HepG2 (cell line): ENCODE data around the gene RNU4-1. TPM values are rescaled to one million over a fixed set of nuclear protein-coding genes. Genes with fewer than 3 reads are reported as not detected.

Experiments used
- ATF1 ChIP-seq: IDR thresholded peaks from 2 replicates; pipeline ENCODE4 v1.6.1; 2016; ENCODE audit warnings: mild to moderate bottlenecking, control low read depth
- CREB1 ChIP-seq, 2 experiments: fragments of 450-650 bp in 1 of 2; IDR thresholded peaks; 2 replicates each; pipeline ENCODE4 v1.6.1; 2016 to 2017; ENCODE audit warnings: control low read depth in 1 of 2, mild to moderate bottlenecking in 1 of 2, missing compliant biosample characterization in 1 of 2, missing genetic modification characterization in 1 of 2
- ERF ChIP-seq: IDR thresholded peaks from 2 replicates; pipeline ENCODE4 v1.6.1; 2018; ENCODE audit warnings: missing biosample characterization, missing genetic modification reagents
- ETV6 ChIP-seq: sonication (generic); formaldehyde crosslinking; conservative IDR thresholded peaks from 2 replicates; pipeline ENCODE4 v1.4.0; 2020; ENCODE audit warnings: missing genetic modification reagents
- IRF2 ChIP-seq: IDR thresholded peaks from 2 replicates; pipeline ENCODE4 v1.6.1; 2018; ENCODE audit warnings: missing genetic modification reagents, missing compliant biosample characterization
- LCORL ChIP-seq, 2 experiments: fragments of 450-650 bp in 1 of 2; sonication (generic) in 1 of 2; formaldehyde crosslinking in 1 of 2; IDR thresholded peaks; 2 replicates each; pipeline versions ENCODE4 v1.5.0 to v1.6.1; 2017 to 2020; ENCODE audit warnings: antibody characterized with exemption in 1 of 2, missing genetic modification reagents in 1 of 2
- MIER2 ChIP-seq: IDR thresholded peaks from 2 replicates; pipeline ENCODE4 v1.6.1; 2016; ENCODE audit warnings: missing biosample characterization, missing genetic modification reagents
- NKX3-1 ChIP-seq: sonication (generic); formaldehyde crosslinking; IDR thresholded peaks from 2 replicates; pipeline ENCODE4 v1.5.0; 2020; ENCODE audit warnings: missing genetic modification reagents
- NRL ChIP-seq: sonication (generic); formaldehyde crosslinking; IDR thresholded peaks from 2 replicates; pipeline ENCODE4 v1.5.0; 2020; ENCODE audit warnings: missing genetic modification reagents, mild to moderate bottlenecking, moderate library complexity, borderline replicate concordance
- PHF8 ChIP-seq: sonication (generic); formaldehyde crosslinking; IDR thresholded peaks from 2 replicates; pipeline ENCODE4 v1.5.0; 2020; ENCODE audit warnings: missing genetic modification reagents
- RFXANK ChIP-seq: IDR thresholded peaks from 2 replicates; pipeline ENCODE4 v1.6.1; 2016
- TBL1XR1 ChIP-seq: fragments of 150-350 bp; IDR thresholded peaks from 2 replicates; pipeline ENCODE4 v1.6.1; 2014; ENCODE audit warnings: borderline replicate concordance, low read length; ENCODE audit not compliant: partially characterized antibody
- TOPORS ChIP-seq: sonication (generic); formaldehyde crosslinking; IDR thresholded peaks from 2 replicates; pipeline ENCODE4 v1.8.0; 2023; ENCODE audit warnings: mild to moderate bottlenecking, missing genetic modification reagents
- XBP1 ChIP-seq: sonication (generic); formaldehyde crosslinking; IDR thresholded peaks from 2 replicates; pipeline ENCODE4 v1.5.0; 2020; ENCODE audit warnings: missing genetic modification reagents
- XRCC5 ChIP-seq: fragments of 200-400 bp; formaldehyde crosslinking; optimal IDR thresholded peaks from 2 replicates; pipeline ENCODE3; 2017; ENCODE audit warnings: mild to moderate bottlenecking, low read length
- ZBTB7B ChIP-seq: sonication (generic); formaldehyde crosslinking; IDR thresholded peaks from 2 replicates; pipeline ENCODE4 v1.4.0; 2020; ENCODE audit warnings: missing genetic modification reagents
- ZFP82 ChIP-seq: sonication (generic); formaldehyde crosslinking; IDR thresholded peaks from 2 replicates; pipeline ENCODE4 v1.5.1; 2020; ENCODE audit warnings: mild to moderate bottlenecking, missing genetic modification reagents, borderline replicate concordance
- ZNF12 ChIP-seq: sonication (generic); formaldehyde crosslinking; IDR thresholded peaks from 2 replicates; pipeline ENCODE4 v1.5.0; 2020; ENCODE audit warnings: missing genetic modification reagents
- ZNF251 ChIP-seq: sonication (generic); formaldehyde crosslinking; IDR thresholded peaks from 2 replicates; pipeline ENCODE4 v1.9.0; 2021; ENCODE audit warnings: mild to moderate bottlenecking, missing genetic modification reagents
- ZNF292 ChIP-seq: sonication (generic); formaldehyde crosslinking; IDR thresholded peaks from 2 replicates; pipeline ENCODE4 v1.8.1; 2022; ENCODE audit warnings: mild to moderate bottlenecking, low read depth, missing genetic modification reagents, borderline replicate concordance
- ZNF33A ChIP-seq: sonication (generic); formaldehyde crosslinking; IDR thresholded peaks from 2 replicates; pipeline ENCODE4 v1.5.1; 2020; ENCODE audit warnings: missing genetic modification reagents, mild to moderate bottlenecking, moderate library complexity, borderline replicate concordance
- ZNF615 ChIP-seq: sonication (generic); formaldehyde crosslinking; IDR thresholded peaks from 2 replicates; pipeline ENCODE4 v1.5.0; 2020; ENCODE audit warnings: mild to moderate bottlenecking, missing genetic modification reagents, borderline replicate concordance
- polyA plus RNA-seq, 8 experiments: library from polyadenylated mRNA; depleted of rRNA in 3 of 8; stranded (reverse) in 7 of 8; unstranded in 1 of 8; fragments of >200 nt; fragmentation: Illumina TruSeq in 4 of 8; extraction: Trizol in 4 of 8; gene quantifications; 2 replicates each; pipeline versions ENCODE4 v1.2.1 to v1.2.3, GENCODE V29; 2011 to 2016; ENCODE audit warnings: low read depth in 4 of 8, missing spikeins in 1 of 8, mixed read lengths in 1 of 8; ENCODE audit not compliant: insufficient read depth in 1 of 8
- total RNA-seq, 5 experiments: library from RNA; depleted of rRNA; stranded (reverse); fragments of >200 nt; fragmentation: Illumina TruSeq; extraction: Trizol; gene quantifications; 2 replicates each; pipeline ENCODE4 v1.2.3, GENCODE V29; 2016; ENCODE audit warnings: low read depth in 1 of 5
- TF ChIP-seq, protein P1 (sequence below): IDR thresholded peaks from 2 replicates; pipeline ENCODE4 v1.6.1; 2016; ENCODE audit warnings: missing genetic modification reagents, missing compliant biosample characterization
- TF ChIP-seq, protein P2 (sequence below): conservative IDR thresholded peaks from 2 replicates; pipeline ENCODE4 v1.6.1; 2018; ENCODE audit warnings: missing genetic modification reagents
- TF ChIP-seq, protein P3 (sequence below): sonication (generic); formaldehyde crosslinking; conservative IDR thresholded peaks from 2 replicates; pipeline ENCODE4 v1.8.0; 2022; ENCODE audit warnings: mild to moderate bottlenecking, moderate library complexity, missing genetic modification reagents

Gene RNU4-1
- total and polyA plus RNA-seq, 2 of the 13 experiments (the other 11 are each of a cell fraction or from before 2014, with no cell fraction given), result 7,407 TPM; not detected in 1

DNA sequence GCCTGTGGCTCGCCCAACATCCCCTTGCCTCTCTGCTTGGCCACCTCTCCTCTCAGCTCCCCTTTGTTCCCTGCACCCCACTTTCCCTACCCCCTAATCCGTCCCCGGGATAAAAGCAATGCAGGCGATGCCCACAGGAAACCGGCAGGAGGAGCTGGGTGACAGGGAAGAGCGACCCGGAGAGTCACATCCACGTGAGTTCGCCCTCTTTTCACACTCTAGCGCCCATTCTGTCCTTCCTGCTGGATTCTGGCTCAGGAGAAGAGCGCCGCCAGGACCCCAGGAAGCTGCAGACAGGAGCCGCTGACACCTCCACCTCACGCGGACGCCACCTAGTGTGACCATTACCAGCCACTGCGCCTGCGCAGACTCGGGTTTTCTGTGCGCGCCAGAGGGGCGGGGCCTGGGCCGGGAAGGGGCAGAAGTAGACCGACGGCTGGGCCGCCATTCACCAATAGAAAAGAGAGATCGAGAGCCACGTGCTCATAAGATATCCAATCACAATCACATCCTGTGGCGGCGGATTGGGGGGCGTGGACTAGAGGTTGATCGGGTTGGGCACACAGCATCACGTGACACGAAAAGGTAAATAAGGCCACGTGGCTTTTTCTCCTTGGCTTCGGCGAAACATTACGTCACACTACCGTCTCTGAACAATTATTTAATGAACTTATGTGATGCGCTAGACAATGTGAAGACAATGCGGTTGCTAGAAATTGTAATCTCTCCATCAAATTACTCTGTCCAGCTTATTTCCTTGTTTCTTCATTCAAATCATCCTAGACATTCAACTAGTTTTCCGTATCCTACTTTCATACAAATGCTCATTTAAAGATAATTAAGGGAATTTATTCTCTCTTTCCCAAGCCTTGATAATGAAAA is 24.4 kb upstream of the RNU4-1 start (continued):
- TF ChIP-seq XBP1 (CRISPR knock-in tag) (peak; percentile 98), CREB1 (IDR thresholded peaks at IDR 0.05) (peak; percentile 96), CREB1 (CRISPR knock-in tag; IDR thresholded peaks at IDR 0.05) (peak; percentile 88), NRL (peak; percentile 87; the same call in 1 of the 2 replicates), RFXANK (CRISPR knock-in tag) (peak; percentile 22; the same call in 1 of the 2 replicates), ZNF615 (peak; percentile 76; the same call in 1 of the 2 replicates), ZFP82 (peak; percentile 51; the same call in 1 of the 2 replicates), ZNF33A (no peak), MIER2 (0 out of 2 replicates have a peak, but pooled peaks have one; percentile 11), LCORL (IDR thresholded peaks at IDR 0.05) (no peak; the same call in 1 of the 2 replicates), LCORL (CRISPR knock-in tag; IDR thresholded peaks at IDR 0.05) (no peak), ERF (peak; percentile 63), TOPORS (CRISPR knock-in tag) (no peak), ZNF251 (no peak), IRF2 (CRISPR knock-in tag) (peak; percentile 68; the same call in 1 of the 2 replicates), ZBTB7B (0 out of 2 replicates have a peak, but pooled peaks have one; percentile 58), TBL1XR1 (peak; percentile 69), PHF8 (peak; percentile 76), ATF1 (CRISPR knock-in tag) (peak; percentile 79), ETV6 (CRISPR knock-in tag) (no peak), NKX3-1 (CRISPR knock-in tag) (peak; percentile 91), ZNF292 (CRISPR knock-in tag) (peak; percentile 56; the same call in 1 of the 2 replicates), XRCC5 (peak; percentile 68), ZNF12 (CRISPR knock-in tag) (no peak)
- TF ChIP-seq, protein P1, sequence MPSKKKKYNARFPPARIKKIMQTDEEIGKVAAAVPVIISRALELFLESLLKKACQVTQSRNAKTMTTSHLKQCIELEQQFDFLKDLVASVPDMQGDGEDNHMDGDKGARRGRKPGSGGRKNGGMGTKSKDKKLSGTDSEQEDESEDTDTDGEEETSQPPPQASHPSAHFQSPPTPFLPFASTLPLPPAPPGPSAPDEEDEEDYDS, result peak; percentile 99
- TF ChIP-seq, protein P2, sequence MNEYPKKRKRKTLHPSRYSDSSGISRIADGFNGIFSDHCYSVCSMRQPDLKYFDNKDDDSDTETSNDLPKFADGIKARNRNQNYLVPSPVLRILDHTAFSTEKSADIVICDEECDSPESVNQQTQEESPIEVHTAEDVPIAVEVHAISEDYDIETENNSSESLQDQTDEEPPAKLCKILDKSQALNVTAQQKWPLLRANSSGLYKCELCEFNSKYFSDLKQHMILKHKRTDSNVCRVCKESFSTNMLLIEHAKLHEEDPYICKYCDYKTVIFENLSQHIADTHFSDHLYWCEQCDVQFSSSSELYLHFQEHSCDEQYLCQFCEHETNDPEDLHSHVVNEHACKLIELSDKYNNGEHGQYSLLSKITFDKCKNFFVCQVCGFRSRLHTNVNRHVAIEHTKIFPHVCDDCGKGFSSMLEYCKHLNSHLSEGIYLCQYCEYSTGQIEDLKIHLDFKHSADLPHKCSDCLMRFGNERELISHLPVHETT, result peak; percentile 53; the same call in 1 of the 2 replicates
- TF ChIP-seq, protein P3, sequence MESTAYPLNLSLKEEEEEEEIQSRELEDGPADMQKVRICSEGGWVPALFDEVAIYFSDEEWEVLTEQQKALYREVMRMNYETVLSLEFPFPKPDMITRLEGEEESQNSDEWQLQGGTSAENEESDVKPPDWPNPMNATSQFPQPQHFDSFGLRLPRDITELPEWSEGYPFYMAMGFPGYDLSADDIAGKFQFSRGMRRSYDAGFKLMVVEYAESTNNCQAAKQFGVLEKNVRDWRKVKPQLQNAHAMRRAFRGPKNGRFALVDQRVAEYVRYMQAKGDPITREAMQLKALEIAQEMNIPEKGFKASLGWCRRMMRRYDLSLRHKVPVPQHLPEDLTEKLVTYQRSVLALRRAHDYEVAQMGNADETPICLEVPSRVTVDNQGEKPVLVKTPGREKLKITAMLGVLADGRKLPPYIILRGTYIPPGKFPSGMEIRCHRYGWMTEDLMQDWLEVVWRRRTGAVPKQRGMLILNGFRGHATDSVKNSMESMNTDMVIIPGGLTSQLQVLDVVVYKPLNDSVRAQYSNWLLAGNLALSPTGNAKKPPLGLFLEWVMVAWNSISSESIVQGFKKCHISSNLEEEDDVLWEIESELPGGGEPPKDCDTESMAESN (CRISPR knock-in tag), result 0 out of 2 replicates have a peak, but pooled peaks have one; percentile 53
